Measurements from ENCODE around the gene SCUBE2.
"Not testable (repeated sequence)": the region's sequence is repeated elsewhere in the genome, so short reads cannot be mapped to it uniquely, and the experiment has no call there.

Gene SCUBE2

DNA sequence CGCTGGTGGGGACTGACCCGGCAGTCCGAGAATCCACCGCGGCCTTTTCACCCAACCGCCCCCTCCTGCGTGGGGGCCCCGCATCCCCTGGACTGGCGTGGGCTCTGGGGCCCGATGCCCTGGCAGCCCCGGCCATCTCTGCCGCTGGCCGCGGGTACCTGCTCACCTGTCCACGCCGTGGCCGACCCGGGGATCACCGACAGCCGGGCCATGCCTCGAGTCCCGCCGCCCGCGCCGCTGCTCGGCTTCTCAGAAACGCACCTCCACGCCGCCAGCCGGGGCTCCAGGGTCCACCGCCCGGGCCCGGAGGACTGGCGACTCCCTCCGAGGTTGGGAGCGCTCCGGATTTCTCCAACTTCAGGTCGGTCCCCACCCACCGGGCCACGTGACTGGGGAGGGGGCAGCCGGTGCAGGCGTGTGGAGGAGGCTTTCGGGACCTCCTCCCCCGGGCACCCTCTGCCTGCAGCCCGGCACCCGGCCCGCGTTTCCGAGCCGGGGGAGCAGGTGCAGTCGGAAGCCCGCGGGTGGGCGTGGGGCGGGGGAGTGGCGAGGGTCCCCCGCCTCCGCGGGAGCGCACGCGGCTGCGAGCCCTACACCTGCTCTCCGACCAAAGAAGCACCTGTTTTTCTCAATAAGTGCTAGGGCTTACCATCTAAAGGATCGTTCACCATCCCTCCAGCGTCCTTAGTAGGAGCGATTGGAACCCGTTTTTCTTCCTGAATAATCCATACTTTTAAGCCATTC lies 87.0 kb downstream of the SCUBE2 start:
- DNase-seq: peak in 3 of 5 donors; percentile 9 to 36 (median 16)

DNA sequence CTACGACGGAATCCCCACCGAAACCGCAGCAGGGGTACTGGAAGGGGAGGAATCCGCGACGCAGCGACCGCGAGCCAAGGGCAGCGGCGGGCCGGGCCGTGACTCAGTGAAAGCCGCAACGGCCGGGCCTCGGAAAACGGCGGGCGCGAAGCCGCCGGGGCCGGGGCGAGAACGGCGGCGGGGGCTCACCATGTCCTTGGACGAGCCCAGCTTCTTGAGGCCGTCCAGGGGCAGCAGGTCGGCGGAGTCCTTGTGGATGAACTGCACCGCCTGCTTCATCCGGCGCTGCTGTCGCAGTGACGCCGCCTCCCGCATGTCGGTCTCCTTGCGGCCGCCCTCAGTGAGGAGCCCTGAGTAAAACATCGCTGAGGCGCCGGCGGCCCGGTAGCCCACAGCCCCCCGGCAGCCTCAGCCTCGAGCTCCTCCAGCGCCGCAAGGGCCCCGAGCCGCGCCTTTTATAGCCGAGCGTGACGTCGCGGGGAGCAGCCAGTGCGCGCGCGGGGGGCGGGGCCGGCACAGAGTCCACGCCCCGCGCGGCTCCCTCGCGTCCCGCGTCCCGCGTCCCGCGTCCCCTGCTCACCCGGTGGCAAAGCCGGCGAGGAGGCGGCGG lies 87.7 kb downstream of the SCUBE2 start, which contains the start of gene NRIP3:
TSS of gene NRIP3 (minus strand) at position 429 of the 610 bp plus-strand sequence. CDS start at position 363, 66 bp downstream.
- peak; percentile 68 to 86 (median 79) for DNase-seq

DNA sequence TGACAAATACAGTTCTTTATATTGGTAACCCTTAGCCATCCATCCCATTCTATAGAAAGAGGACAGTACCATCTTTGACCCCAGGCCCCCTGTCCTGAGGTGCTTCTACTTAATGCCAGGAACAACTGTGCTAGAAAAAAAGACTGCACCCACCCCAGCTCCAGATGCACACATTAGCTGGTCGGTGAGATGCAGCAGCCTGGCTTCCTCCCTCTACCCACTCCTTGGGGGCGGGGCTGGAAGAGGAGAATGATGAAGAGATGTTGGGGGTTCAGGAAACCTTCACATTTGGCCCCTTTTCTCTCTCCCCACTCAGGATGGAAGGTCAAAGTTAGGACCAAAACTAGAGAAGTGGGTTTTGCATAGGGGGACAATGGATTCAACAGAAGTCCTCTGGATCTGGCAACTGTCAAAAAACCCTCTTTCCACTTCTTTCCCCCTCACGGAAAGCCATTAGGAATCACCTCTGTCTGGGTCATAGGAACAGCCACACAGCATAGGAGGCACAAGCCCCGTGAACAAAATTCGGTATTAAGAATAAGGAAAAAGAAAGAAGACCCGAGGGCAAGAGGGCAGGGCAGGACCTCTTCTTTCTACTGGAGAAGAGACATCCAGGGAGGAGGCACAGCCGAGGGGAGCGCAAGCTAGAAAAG lies 88.4 kb downstream of the SCUBE2 start:
- DNase-seq: no peak

DNA sequence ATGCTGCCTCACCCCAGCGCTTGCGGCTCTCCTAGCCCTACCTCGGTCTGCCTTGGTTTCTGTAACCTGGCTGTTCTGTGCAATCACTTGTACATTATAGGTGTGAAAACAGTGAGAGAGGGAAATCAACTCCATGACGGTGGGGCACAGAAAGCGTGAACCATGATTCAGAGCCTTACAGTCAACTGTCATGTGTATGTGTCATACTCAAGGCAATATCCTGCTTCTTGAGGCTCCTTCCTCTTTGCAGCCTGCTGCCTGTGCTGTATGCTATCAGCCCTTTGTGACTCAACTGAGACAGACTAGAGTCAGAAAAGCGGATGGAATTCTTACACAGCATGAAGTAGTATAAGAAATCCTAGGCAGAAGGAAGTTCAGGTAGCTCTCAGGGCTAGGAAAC lies 89.7 kb downstream of the SCUBE2 start:
- DNase-seq: peak in 1 of 5 donors; percentile 76

DNA sequence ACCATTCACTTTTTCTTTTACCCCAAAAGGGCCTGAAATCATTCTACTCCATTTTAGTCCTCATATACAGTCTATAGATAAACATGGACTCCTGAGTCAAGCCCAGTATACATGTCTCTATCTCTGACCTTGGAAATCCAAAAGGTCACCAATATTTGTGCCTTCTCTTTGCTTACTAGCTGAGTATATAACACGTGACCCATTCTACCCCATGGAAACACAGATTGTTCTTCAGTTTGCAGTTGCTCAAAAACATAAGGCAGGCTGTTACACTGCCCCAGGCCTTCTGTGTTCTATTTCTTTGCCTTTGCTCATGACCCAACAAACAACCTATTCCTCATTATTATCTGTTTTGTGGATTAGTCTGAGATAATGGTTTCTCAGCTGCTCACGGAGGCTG lies 93.4 kb downstream of the SCUBE2 start:
- DNase-seq: no peak

DNA sequence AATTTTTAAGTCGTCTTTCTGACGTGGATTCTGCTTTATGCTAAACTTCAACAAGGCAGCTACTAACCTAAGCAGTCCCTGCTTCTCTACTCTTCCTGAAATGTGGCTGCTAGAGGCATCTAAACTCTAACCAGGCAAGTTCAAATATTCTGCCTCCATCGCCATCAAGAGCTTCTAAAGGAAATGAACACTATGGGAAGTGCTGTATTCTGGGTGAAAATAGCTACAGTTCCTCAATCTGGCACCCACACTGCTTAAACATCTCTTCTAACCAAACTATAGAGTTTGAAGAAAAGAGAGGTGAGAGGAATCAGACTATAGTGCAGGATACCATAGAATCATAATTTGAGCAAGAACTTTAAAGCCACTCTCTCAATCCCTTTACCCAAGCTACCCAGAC lies 93.9 kb downstream of the SCUBE2 start:
- DNase-seq: no peak

DNA sequence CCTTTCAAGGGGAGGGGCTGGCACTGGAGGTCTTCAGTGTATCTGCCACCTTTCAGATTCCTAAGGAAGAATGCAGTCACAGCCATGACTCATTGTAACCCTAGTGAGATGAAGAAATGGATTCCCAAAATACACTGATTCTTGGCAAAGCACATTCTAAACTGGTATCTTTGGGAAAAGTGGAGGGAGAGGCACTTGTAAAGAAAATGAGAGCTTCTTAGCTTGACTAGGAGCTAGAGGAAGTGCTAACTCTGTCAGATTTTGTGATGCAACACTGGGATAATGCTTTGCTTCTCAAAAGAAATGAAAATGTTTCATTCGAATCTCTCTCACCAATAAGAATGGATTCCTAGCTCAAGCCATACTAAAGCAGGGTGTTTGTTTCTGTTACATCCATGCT lies 101.9 kb downstream of the SCUBE2 start:
- DNase-seq: no peak

DNA sequence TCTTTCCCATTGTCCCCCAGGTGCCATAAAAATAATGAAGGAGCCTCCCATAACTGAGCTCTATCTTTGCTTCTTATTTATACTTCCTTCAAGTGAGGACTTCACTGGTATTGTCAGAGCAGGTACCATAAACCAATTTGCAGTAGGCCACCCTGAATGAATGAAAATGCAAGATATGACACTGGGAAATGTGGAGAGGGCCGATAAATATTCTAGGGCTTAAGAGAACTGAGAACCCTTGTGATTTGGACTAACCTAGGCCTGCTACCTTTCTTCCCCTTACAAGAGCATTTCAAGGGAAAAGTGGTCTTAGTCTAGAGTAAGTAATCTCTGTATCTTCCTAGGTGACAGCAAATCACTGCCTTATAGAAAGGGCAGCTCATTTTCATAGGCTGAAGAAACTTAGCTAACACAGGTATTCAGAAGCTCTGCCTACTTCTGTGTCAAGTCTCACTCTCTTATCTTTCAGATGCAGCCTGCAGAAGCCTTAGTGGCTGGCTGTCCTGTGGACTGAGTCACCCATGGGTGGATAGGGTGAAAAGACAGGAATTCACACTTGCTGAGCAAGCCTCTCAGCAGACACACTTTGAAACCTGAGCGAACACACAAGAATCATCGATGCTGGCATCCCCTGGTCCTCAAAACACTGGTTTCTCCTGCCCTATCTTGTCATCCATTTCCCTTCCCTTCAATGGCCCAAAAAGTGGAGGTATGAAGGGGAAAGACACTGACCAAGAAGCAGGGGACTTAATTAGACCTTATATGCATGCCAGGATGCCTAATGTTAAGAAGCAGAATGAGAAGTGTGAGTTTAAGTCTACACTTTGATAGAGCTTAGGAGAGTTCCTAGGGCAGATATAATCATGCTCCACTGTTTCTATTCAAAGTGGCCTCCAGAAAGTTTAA lies 102.8 kb downstream of the SCUBE2 start:
- DNase-seq: no peak

DNA sequence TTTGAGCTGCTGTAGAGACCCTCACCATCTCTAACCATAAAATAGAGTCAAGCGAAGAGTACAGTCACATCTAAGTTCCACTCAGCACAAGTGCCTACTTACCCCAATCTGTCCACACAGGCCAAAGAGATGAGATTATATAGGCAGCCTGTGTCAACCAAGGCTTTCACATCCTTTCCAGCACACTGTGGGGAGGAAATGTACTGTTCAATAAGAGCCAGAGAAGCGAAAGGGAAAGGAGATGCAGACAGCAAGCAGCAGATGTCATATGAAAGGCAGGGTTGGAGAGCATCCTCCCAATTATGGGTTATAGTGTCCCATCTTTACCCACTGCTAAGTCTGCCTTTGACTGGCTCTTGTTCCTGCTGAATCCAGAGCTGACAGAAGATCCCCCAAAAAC lies 104.0 kb downstream of the SCUBE2 start:
- DNase-seq: peak in 1 of 5 donors; percentile 51

DNA sequence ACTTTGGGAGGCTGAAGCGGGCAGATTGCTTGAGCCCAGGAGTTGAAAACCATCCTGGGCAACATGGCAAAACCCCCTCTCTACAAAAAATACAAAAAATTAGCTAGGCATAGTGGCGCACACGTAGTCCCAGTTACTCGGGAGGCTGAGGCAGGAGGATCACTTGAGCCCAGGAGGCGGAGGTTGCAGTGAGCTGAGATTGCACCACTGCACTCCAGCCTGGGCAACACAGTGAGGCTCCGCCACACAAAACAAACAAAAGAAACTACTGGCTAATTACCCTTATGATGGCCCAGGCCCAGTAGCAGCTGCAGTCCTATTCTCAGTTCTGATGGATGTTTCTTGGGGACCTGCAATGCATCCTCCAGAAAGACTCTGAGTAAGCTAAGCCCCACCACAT lies 104.6 kb downstream of the SCUBE2 start:
- DNase-seq: not testable (repeated sequence)

DNA sequence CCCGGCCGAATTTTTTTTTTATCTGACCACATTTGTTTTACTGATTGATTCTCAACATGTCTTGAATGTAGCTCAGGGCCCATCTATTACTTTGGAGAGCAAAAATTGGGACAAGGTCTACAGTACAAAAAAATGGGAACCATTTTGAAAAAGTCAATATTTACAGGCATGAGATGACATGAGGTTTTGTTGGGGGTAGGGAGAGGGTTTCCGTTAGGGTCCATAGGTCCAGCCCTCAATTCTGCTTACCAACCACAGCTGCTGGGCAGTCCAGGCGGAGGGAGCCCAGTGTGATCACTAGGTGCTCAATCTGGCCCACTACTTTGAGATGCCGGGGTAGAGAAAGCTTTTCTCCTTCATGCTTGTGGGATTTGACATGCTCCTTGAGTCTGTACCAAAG lies 105.9 kb downstream of the SCUBE2 start:
- no peak for DNase-seq

DNA sequence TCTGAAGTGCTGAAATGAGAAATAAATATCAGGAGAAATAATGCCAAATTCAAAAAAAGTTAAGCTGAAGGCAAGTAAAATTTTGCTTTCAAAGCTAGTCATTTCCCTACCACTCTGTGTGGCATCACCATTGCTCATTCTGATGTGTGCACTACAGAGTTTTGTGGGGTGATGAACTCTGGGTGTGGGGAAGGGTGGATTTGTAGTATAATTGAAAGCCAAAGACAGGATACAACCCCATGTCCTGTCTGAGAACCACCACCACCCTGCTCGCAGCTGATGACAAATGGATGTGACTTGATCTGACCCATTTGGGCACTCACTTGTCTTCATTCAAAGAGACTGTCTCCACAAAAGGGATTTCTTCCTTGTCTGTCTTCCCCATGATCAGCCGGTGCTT lies 107.8 kb downstream of the SCUBE2 start:
- peak in 1 of 5 donors; percentile 23 for DNase-seq

DNA sequence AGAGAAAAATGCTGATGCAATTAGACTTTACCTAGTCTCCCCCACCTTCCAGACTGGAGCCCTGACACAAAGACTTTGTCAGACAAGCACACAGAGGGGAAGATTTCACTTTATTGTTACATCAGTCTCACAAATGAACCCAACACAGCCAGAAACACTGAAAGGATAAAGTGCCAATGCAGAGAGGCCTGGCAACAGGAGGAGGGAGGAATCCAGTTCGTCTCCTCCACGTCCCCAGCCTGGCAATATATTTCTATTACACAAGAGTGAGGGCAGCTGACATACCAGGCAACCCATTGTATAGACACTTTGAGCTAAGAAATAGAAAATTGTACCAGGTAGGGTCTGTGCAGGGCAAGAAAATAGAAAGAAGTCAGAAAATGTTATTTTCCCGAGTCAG lies 110.9 kb downstream of the SCUBE2 start:
- DNase-seq: no peak

DNA sequence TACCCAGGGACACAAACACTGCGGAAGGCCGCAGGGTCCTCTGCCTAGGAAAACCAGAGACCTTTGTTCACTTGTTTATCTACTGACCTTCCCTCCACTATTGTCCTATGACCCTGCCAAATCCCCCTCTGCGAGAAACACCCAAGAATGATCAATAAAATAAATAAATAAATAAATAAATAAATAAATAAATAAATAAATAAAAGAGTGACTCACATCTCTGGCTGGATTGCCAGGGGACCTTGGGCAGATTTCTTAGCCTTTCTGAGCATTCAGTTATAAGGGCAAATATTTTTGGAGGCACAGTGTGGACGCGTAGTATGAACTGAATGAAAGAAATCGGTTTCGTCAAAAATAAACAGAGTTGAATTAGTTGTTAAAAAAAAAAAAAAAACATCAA lies 112.0 kb downstream of the SCUBE2 start:
- DNase-seq: not testable (repeated sequence)

DNA sequence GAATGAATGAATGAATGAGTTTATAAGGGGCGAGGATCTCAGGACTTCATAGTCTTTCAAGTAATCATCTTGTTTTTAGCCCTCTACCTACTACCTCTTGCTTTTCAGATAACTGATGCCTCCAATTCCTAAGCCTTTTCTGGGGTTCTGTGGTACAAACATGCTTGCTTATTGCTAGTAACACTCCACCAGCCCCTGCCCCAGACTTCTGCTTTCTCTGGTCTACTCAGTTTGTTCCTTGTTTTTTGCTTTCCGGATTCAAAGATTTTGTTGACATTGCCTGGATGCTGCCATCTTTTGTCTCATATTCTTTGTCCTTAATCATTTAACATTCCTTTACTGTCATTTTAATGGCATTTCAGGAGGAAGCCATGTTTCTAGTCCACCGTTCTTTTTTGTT lies 118.3 kb downstream of the SCUBE2 start:
- DNase-seq: no peak

DNA sequence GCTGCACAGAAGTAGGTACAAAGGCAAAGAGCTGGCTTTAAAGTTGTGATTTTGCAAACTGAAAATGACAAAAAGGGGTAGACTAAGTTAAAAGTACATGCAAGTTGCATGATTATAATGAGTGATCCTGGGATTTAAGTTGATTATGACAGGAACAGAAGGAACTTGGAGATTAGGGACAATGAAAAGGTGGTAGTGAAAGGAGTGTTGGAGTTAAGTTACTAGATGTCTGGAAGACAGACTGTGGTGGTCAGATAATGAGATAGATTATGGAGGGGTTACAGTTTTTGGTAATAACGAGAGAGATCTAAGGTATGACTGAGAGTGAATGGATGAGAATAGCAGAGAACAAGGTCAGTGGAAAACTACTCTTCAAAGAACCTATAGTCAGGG lies 119.5 kb downstream of the SCUBE2 start:
- no peak for DNase-seq

DNA sequence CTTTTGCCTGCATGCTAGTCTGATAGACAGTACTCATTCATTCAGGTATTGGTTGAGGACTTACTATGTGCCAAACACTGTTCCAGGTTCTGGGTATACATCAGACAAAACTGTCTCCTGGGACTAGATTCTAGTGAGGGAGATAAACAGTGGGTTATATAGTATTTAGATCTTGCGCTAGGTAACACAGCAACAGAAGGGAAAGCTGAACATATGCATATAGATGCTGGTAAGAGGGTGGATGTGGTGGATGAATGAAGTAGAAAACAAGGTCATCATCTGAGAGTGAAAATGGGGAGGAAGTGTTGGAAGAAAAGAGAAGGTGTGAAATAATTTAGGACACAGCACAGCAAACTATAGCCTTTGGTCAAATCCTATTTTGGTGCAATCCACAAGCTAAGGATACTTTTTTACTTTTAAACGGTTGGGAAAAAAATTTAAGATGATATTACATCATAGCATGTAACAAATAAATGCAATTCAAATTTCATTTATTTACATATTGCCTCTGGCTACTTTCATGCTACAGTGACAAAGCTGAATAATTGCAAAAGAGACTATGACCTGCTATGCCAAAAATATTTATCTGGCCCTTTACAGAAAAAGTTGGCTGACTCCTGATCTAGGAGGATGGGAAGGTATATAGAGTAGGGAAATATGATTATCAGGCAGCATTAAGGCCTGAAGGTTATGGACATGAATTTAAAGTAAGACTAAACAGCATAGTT lies 120.0 kb downstream of the SCUBE2 start:
- no peak for DNase-seq

All from T-helper 1 cell (primary cell).